ENCODE measurements around the gene TCF20.

Gene TCF20

DNA sequence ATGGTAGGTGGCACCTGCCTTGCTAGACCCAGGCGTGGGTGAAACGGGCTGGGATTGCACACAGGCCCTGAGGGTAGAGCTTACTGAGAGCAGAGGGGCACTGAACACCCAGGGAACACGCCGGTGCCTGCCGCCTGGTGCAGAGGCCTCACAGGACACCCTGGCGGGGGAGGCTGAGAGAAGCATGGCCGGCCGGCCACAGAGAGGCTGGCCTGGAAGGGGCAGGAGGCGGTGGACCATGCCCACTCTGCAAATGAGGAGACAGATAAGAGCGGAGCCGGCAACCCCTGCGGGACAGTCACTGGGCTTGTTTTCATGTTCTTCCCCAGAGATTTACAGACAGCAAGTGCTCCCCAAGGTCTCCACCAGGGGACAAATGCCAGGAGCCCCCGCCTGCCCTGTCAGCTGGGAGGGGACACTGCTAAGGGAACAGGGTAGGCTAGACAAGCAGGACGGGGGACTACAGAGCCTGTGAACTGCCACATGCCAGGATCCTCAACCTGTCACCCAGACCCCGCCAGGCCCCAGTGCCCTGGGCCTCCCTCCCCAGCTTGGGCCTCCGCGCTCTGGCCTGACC, 38.5 kb upstream of the TCF20 start:
- TF ChIP-seq, protein P1, sequence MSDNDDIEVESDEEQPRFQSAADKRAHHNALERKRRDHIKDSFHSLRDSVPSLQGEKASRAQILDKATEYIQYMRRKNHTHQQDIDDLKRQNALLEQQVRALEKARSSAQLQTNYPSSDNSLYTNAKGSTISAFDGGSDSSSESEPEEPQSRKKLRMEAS (IDR thresholded peaks at IDR 0.05; ENCODE audit: low read depth, low read length): no peak
- no peak for TF ChIP-seq MYC (IDR thresholded peaks at IDR 0.05; ENCODE audit: low read depth, low read length)
- TF ChIP-seq, protein P2, sequence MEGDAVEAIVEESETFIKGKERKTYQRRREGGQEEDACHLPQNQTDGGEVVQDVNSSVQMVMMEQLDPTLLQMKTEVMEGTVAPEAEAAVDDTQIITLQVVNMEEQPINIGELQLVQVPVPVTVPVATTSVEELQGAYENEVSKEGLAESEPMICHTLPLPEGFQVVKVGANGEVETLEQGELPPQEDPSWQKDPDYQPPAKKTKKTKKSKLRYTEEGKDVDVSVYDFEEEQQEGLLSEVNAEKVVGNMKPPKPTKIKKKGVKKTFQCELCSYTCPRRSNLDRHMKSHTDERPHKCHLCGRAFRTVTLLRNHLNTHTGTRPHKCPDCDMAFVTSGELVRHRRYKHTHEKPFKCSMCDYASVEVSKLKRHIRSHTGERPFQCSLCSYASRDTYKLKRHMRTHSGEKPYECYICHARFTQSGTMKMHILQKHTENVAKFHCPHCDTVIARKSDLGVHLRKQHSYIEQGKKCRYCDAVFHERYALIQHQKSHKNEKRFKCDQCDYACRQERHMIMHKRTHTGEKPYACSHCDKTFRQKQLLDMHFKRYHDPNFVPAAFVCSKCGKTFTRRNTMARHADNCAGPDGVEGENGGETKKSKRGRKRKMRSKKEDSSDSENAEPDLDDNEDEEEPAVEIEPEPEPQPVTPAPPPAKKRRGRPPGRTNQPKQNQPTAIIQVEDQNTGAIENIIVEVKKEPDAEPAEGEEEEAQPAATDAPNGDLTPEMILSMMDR (IDR thresholded peaks at IDR 0.05; ENCODE audit: low read depth, low read length): no peak
- no peak for TF ChIP-seq POLR2A (IDR thresholded peaks at IDR 0.05; ENCODE audit: extremely low read depth, insufficient read length)
- no peak for DNase-seq (ENCODE audit: low read depth)
- H3K4me3 ChIP-seq (ENCODE audit: low read depth, low read length): no peak overlapping the region

DNA sequence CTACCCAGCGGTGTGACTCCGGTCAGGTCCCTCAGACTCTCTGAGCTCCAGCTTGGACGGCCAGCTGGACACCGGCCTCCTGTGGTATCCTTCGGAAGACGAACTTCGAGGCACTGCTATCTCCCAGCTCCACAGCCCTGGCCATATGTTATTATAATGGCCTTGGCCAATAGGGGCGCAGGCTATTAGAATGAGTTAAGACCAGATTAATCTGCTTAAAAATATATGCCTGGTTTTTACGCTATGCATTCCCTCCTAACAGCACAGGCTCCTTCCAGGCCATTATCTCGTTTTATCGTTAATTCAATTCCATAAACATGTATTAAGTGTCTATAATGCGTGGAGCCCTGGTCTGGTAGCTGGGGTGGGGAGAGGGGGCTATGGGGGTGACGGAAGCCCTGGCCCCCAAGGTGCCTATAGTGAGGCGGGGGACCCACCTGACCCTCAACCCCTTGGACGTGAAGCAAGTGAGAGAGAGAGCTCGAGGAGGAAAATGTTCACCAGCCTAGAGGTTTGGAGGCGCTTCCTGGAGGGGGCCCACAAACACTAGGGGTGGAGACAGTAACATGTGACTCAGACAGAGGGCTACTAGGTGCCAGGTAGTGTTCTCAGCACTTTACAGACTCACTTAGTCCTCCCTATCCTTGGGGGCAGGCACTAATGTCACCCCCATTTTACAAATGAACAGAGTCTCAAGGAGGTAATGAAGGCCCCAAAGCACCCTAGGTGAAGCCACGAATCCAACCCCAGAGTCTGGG, 37.5 kb upstream of the TCF20 start:
- DNase-seq (ENCODE audit: low read depth): no peak
- TF ChIP-seq, protein P2 (IDR thresholded peaks at IDR 0.05; ENCODE audit: low read depth, low read length): no peak
- TF ChIP-seq, protein P1 (IDR thresholded peaks at IDR 0.05; ENCODE audit: low read depth, low read length): no peak
- TF ChIP-seq MYC (IDR thresholded peaks at IDR 0.05; ENCODE audit: low read depth, low read length) (no peak), POLR2A (IDR thresholded peaks at IDR 0.05; ENCODE audit: extremely low read depth, insufficient read length) (no peak)
- H3K4me3 ChIP-seq (ENCODE audit: low read depth, low read length): no peak overlapping the region

DNA sequence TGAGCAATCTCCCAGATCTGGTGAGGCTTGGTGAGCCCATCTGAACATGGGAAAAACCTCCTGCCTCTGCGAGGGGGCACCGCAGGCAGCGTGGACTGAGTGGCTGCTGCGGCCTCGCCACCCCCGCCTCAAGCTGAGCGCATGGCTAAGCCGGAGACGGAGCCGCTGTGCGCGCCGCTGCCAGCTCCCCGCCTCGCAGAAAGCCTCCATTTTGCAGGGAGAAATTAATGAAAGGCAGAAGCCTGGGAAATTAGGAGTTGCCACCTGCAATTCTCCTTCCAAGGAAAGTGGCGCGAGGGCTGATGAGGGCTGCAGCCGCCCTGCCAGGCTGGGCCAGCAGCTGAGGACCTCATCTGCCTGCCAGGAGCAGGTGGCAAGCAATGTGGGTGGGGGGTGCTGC, 35.6 kb upstream of the TCF20 start:
- DNase-seq (ENCODE audit: low read depth): no peak
- H3K4me3 ChIP-seq (ENCODE audit: low read depth, low read length): no peak overlapping the region
- no peak for TF ChIP-seq POLR2A (IDR thresholded peaks at IDR 0.05; ENCODE audit: extremely low read depth, insufficient read length)
- TF ChIP-seq, protein P1 (IDR thresholded peaks at IDR 0.05; ENCODE audit: low read depth, low read length): no peak
- TF ChIP-seq MYC (IDR thresholded peaks at IDR 0.05; ENCODE audit: low read depth, low read length): no peak
- TF ChIP-seq, protein P2 (IDR thresholded peaks at IDR 0.05; ENCODE audit: low read depth, low read length): no peak

DNA sequence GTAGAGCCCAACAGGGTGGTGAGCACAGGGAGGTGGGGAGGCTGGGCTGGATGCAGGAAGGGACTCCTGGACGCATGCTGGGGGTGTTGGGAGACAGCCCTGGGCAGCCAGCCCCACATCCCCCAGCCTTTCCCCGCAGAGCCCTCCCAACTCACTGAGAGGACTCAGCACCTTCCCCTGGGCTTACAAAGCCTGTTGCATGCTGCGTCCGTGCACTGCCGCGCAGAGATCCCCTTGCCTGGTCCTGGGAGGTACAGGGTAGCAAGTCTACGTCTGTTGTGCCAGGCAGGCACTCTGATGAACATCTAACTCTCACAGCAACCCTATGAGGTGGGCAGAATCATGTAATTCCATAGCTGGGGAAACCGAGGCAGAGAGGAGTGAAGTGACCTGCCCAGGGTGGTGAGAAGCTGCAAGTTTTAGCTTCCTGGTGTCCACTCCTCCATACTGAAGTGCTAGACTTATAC, 33.9 kb upstream of the TCF20 start:
- DNase-seq (ENCODE audit: low read depth): no peak
- H3K4me3 ChIP-seq (ENCODE audit: low read depth, low read length): no peak overlapping the region
- TF ChIP-seq POLR2A (IDR thresholded peaks at IDR 0.05; ENCODE audit: extremely low read depth, insufficient read length) (no peak), MYC (IDR thresholded peaks at IDR 0.05; ENCODE audit: low read depth, low read length) (no peak)
- TF ChIP-seq, protein P1 (IDR thresholded peaks at IDR 0.05; ENCODE audit: low read depth, low read length): no peak
- TF ChIP-seq, protein P2 (IDR thresholded peaks at IDR 0.05; ENCODE audit: low read depth, low read length): no peak

DNA sequence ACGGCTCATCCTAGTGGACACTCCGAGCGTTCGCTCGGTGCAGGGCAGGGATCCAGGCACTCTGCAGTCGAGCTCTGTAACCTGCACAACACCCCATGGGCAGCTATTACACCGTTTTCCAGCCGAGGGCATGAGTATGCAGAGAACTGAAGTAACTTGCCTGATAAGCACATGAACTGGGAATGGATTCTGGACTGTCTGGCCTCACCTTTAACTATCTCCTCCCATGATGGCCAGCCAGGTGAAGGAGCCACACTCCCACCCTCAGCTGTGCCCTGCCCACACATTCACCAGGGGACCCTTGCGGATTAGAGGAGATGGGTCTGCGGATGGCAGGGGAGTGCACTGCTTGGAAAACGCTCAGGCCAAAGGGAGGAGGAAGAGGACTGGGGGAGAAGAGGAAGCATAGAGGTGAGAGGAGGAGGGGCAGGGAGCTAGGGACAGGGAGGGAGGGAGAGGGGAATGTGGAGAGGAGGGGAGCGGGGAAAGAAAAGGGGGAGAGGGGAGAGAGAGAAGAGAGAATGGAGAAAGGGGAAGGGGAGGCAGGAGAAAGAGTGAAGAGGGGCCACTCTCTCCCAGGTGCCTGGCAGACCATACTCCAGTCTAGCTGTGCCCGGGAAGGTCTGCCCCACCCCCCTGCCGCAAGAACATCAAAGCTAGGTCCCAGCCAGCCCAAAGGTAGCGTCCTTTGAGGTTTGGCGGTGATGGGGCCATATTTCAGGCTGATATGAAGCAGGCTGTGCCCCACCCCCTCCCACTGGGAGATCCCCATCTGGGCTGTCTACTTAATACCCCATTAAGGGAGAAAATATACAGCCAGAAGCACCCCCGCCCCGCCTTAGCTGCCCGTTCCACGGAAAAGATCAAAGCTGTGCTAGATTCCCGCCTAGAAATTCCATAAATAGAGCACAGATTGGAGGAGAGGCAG, 33.2 kb upstream of the TCF20 start:
- H3K4me3 ChIP-seq (ENCODE audit: low read depth, low read length): no peak overlapping the region

More for the DNA sequence above, 33.2 kb upstream of the TCF20 start:
- DNase-seq (ENCODE audit: low read depth): no peak
- TF ChIP-seq MYC (IDR thresholded peaks at IDR 0.05; ENCODE audit: low read depth, low read length): no peak
- no peak for TF ChIP-seq POLR2A (IDR thresholded peaks at IDR 0.05; ENCODE audit: extremely low read depth, insufficient read length)
